GM19397 (cell line): Measurements from ENCODE around the gene NFATC1.
"Not testable (repeated sequence)": the region's sequence is repeated elsewhere in the genome, so short reads cannot be mapped to it uniquely, and the experiment has no call there.

Experiments
- ATAC-seq: cut with Tn5 transposase; IDR thresholded peaks from one replicate; pipeline ENCODE4 v1.9.1; 2021; ENCODE audit warnings: mild to moderate bottlenecking, moderate library complexity; ENCODE audit not compliant: unreplicated experiment

The NFATC1 gene

GRCh38 chr18:79470547-79470946, 74.8 kb downstream of the NFATC1 start:
- no peak for ATAC-seq

DNA sequence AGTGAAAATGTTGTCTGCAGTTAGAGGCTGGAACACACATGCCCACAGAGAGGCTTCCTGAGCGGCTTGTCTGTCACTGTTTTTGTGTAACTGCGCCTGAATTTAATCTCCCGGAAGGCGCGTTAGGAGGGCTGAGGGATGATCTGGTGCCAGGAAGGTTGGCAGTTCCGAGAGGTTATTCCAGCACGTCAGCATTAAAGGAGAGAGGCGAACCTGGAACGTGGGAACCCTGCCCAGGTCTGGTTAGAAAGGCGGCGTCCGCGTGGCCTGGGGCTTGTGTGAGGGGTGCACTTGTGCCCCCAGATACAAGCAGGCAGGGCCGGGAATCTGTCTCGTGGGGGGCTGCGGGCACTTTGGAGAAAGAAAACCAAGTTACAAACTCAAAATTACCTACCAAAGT, 75.3 kb downstream of the NFATC1 start:
- no peak for ATAC-seq

DNA sequence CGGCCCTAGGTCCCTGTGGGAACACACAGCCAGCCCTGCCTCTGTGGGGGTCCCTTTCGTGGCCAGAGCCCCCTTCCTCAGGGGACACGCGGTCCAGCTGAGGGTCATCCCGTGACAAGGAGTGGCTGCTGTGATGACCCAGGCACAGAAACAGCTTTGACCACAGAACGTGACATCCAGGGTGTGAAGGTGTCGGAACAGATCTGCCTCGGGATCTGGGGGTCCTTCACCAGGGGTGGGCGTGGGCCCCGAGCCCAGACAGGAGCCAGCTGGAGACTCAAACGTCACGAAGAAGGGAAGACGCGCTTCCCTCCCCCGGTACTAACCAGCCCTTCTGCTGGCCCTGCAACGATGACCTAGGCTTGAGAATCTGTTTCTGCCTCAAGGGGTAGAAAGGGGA, 75.9 kb downstream of the NFATC1 start:
- no peak for ATAC-seq

DNA sequence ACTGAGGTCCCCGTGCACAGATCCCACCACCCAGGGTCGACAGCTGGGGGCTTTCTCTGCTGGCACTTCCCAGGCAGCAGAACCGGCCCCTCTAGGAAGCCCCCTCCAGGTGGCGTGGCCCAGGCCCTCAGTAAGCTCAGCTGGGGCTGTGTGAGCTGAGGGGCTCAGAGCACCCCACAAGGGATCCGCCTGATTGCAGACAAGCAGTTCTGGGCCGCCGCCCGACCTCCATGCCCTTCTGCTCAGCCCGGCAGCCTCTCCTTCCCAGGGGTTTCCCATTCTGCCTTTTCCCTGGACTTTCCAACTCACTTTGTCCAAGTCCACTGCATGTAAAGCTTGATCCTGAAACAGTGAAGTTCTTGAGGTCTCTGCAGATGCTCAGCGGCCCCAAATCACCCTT, 76.4 kb downstream of the NFATC1 start:
- ATAC-seq = no peak

GRCh38 chr18:79472946-79473345, 77.2 kb downstream of the NFATC1 start:
- no peak for ATAC-seq

DNA sequence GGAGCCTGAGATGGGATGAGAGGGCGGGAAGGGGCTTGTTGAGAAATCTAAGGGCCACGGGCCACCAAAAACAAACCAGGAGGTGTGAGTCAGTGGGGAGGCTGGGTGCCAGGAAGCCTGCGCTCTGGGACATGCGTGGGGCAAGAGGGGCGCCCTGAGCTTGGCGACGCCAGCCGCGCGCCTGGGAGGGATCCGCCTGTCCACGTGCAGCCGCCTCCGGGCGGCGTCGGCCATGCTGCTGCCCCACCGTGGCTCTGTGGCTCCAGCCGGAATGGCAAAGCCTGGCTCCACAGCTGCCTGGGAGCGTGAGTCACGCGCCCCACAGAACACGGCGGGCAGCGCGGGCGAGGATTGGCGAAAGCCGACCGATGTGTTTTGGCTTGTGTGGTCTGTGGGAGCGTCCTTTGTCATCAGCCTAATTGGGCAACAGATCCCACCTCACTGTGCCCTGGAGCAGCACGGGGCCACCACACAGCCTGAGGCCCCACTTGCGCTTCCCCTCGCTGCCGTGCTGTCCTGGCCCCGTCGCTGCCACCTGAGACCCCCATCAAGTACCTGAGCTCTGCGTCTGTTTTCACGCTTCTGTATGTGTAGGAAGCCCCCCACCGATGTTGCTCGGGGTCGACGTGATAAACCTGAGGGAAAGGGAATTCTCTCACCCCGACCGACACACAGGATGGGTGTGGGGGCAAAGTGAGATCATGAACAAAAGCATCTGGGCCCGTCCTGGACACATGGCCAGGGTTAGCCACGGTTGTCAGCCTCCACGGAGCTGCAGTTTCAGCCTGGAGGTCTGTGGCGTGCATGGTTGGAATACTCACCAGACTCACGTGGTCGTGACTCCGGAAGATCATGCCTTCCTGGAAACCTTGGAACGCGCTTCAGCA, 80.5 kb downstream of the NFATC1 start:
- ATAC-seq = no peak

- ATAC-seq = no peak
Observed at GRCh38 chr18:79476918-79477571, 81.3 kb downstream of the NFATC1 start.

GRCh38 chr18:79477711-79478483, 82.2 kb downstream of the NFATC1 start:
- ATAC-seq = no peak

DNA sequence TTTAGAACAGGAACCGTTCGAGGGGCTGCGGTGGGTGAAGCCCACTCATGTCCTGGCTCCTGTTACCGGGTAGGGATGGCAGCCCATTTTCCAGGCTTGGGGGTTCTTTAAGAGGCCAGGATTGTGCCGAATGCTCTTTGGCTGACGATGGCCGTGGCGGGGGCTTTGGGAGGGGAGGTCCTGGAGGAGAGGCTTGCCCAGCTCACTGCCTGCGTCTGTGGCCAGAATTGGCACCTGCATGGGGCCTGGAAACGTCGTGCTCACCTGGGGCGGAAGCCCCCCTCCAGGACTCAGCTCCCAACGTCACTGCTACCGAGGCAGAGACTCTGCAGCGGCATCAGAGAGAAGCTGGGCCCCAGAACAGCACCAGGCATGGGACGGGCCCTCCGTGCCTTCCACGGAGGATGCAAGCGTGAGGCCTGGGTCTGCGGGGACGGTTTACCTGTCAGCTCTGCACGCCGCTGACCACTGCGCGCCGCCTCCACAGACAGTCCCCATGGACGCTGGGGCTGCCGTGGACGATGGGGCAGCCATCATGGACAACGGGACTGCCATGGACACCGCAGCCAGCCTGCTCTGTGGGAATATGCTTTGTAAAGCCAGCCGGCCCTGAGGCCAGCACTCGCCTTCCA, 82.9 kb downstream of the NFATC1 start:
- no peak for ATAC-seq

DNA sequence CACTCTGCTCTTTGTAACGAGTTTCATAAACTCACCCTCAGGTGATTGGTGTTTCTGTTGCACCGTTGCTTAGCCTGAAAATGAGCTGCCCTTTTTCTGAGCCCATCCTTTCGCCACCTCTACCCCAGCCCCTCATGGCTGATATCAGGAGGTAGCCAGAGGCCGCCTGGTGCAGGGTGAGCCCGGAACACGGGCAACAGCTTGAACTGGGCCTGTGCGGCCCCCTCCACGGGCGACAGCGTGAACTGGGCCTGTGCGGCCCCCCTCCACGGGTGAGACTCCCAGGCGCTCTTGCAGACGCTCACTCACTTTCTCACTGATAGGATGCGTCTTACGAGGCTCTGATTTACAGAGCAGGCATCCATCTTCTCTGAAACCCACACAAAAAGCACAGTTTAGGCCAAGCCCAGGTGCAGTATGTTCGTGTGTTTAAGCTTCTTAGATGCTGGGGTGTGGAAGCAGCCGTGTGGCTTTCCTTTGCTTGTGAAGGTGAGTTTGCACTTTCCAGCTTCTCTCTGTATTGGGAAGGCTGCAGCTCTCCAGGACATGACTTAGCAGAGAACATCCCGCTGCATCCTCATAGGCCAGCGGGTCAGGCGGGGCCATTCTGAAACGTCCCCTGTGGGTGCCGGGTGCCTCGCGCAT, 83.5 kb downstream of the NFATC1 start:
- no peak for ATAC-seq

DNA sequence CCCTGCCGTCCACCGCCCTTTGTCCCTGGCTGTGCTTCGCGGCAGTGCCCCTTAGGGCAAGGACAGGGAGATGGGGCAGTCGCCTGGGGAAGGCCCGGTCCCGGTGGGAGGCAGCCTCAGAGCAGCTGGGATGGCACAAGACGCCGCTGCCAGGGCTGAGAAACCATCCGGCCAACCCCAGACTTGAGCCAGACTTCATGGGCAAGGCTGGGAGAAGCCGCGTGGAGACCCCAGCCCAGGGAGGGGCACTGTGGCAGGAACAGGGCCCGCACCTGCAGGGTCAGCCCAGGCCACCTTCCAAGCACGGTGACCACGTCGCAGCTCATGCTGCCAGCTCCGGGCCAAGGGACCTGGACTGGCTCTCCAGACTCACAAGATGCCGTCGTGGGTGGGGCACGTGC, 84.0 kb downstream of the NFATC1 start:
- ATAC-seq = no peak

GRCh38 chr18:79480171-79481045, 84.7 kb downstream of the NFATC1 start:
- ATAC-seq = no peak

GRCh38 chr18:79481046-79481790, 85.5 kb downstream of the NFATC1 start:
- no peak for ATAC-seq

DNA sequence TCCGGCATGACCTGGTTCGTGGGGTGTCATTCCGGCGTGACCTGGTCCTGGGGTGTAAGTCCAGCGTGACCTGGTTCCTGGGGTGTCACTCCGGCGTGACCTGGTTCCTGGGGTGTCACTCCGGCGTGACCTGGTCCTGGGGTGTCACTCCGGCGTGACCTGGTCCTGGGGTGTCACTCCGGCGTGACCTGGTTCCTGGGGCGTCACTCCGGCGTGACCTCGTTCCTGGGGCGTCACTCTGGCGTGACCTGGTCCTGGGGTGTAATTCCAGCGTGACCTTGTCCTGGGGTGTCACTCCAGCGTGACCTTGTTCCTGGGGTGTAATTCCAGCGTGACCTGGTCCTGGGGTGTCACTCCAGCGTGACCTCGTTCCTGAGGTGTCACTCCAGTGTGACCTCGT, 87.7 kb downstream of the NFATC1 start:
- ATAC-seq = not testable (repeated sequence)

DNA sequence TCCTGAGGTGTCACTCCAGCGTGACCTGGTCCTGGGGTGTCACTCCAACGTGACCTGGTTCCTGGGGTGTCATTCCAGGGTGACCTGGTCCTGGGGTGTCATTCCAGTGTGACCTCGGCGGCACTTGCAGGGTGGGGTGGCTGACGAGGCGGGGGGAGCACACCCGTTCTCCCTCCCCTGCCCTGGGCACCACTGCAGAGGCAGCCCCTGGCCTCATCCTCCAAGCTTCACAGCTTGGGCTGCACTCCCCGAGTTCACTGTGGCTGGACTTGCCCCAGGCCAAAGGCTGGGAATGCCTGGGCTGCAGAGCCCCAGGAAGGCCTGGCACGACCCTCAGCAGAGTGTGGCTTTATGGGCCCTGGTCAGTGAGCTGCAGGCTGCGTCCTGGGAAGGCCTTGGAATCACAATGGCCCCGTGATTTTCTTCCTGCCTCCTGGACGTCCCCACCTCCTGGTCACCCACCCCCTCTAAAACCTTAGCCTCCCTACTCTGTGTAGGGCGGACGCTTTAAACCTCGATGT, 88.3 kb downstream of the NFATC1 start:
- ATAC-seq = no peak

DNA sequence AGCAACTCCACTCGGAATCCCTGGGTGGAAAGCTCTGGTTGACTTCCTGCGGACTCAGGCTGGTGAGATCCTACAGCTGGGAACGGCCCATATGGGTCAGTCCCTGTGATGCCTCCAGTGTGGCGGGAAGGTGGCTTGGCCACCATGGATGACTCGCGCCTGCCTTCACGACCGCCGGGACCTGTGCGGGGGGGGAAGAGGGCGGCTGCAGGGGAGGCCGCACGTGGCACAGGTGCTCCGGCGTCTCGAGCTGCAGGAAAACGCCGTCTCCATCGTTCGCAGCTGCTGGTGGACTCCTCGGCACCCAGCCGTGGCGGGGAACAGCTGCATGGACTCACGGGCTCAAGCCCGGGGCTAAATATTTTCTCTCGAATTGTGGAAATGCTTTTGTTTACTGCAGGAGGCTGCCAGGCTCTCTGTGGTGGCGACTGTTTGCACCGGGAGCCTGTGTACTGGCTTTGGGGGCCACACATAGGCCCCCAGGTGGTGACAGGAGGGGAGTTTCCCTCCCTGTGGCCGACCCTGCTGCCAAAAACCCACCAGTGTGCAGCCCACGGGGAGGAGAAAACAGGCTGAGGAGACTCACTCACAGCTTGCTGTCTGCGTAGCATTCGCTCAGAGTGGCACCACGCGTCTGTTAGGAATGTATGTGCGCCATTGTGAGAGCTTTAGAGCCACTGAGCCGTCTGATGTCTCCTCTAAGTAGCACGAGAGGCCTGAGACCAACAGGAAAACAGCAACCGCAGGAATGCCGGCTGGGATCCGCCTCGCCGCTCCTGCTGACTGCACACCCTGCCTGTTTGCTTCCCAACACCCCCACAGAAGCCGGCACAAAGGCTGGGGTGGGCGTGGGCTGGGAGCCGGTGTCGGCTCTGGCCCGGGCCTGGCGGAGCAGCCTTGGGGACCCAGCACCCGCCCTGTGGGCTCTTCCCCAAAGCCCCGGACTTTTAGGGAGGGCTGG, 89.2 kb downstream of the NFATC1 start:
- no peak for ATAC-seq

GRCh38 chr18:79485788-79486355, 90.1 kb downstream of the NFATC1 start:
- ATAC-seq = no peak
